Body of pancreas (tissue), 4 donors: ENCODE data around the gene ZNF169.

Experiments
- CTCF ChIP-seq, 7 experiments: fragments of 450-650 bp in 4 of 7; fragments of 200-600 bp in 3 of 7; sonication (generic) in 3 of 7; IDR thresholded peaks; one replicate each; pipeline ENCODE4 v1.5.1; 2016 to 2019; ENCODE audit warnings: antibody characterized with exemption in 7 of 7
- POLR2A ChIP-seq, 3 donors: fragments of 450-650 bp; IDR thresholded peaks; one replicate each; pipeline ENCODE4 v1.6.1; 2016; ENCODE audit warnings: antibody characterized with exemption in 3 of 3, mild to moderate bottlenecking in 2 of 3

GRCh38 chr9:94269264-94269663 is 10.2 kb downstream of the ZNF169 start:
- TF ChIP-seq POLR2A (IDR thresholded peaks at IDR 0.05) (no peak), CTCF (IDR thresholded peaks at IDR 0.05) (no peak)
